GM11168 (cell line): ENCODE data around the gene DMRTB1.

Experiments
- in situ Hi-C: fragments of 300-500 bp; cut with MboI; formaldehyde crosslinking; loops from one replicate; pipeline ENCODE4 v1.12.0; 2022; ENCODE audit warnings: low sequenced_read_pairs; ENCODE audit not compliant: unreplicated experiment

DMRTB1 gene

GRCh38 chr1:53506355-53507050 is 47.3 kb downstream of the DMRTB1 start:
- in situ Hi-C loops: no loop called here

GRCh38 chr1:53507116-53507820 is 48.1 kb downstream of the DMRTB1 start:
- in situ Hi-C loops: no loop called here

- in situ Hi-C loops: no loop called here
Measured at GRCh38 chr1:53508056-53508990, 49.1 kb downstream of the DMRTB1 start.

- in situ Hi-C loops: no loop called here
Measured at GRCh38 chr1:53508991-53509666, 49.9 kb downstream of the DMRTB1 start.

- in situ Hi-C loops: no loop called here
Measured at GRCh38 chr1:53509775-53510174, 50.6 kb downstream of the DMRTB1 start.

- in situ Hi-C loops: no loop called here
Measured at GRCh38 chr1:53510215-53510614, 51.0 kb downstream of the DMRTB1 start.

- in situ Hi-C loops: no loop called here
Measured at GRCh38 chr1:53511323-53511932, 52.2 kb downstream of the DMRTB1 start.

- in situ Hi-C loops: no loop called here
Measured at GRCh38 chr1:53511933-53512806, 53.0 kb downstream of the DMRTB1 start.

GRCh38 chr1:53512807-53513755 is 53.9 kb downstream of the DMRTB1 start:
- in situ Hi-C loops: no loop called here

- in situ Hi-C loops: no loop called here
Measured at GRCh38 chr1:53513846-53514245, 54.6 kb downstream of the DMRTB1 start.

GRCh38 chr1:53514436-53514835 is 55.2 kb downstream of the DMRTB1 start:
- in situ Hi-C loops: no loop called here

- in situ Hi-C loops: no loop called here
Measured at GRCh38 chr1:53516181-53516580, 57.0 kb downstream of the DMRTB1 start.
